ENCODE results near the gene RTN4RL1.

RTN4RL1 gene, protein sequence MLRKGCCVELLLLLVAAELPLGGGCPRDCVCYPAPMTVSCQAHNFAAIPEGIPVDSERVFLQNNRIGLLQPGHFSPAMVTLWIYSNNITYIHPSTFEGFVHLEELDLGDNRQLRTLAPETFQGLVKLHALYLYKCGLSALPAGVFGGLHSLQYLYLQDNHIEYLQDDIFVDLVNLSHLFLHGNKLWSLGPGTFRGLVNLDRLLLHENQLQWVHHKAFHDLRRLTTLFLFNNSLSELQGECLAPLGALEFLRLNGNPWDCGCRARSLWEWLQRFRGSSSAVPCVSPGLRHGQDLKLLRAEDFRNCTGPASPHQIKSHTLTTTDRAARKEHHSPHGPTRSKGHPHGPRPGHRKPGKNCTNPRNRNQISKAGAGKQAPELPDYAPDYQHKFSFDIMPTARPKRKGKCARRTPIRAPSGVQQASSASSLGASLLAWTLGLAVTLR

DNA sequence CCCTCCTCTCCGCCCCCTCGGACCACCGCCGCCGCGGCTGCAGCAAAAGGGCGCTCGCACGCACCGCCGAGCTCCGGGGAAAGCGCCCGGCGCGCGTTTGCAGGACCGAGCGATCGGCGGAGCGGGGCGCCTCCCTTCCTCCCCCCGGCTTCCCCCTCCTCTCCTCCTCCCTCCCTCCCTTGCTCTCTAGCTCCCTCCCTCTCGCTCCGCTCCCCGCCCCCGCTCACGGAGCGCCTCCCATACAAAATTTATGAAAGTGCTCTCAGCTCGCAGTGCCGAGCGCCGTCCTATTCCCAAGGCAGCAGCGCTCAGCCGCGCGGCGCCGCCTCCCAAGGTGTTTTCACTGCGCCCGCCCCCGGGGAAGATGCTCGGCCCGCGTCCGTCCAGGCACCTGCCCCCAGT, at the start of gene RTN4RL1:
TSS of gene RTN4RL1 (minus strand) at position 115 of the 402 bp plus-strand sequence. CDS start 469 bp downstream, outside the sequence.
- in situ Hi-C loops (cut with HindIII; ENCODE audit: low sequenced_read_pairs), result no loop called here

DNA sequence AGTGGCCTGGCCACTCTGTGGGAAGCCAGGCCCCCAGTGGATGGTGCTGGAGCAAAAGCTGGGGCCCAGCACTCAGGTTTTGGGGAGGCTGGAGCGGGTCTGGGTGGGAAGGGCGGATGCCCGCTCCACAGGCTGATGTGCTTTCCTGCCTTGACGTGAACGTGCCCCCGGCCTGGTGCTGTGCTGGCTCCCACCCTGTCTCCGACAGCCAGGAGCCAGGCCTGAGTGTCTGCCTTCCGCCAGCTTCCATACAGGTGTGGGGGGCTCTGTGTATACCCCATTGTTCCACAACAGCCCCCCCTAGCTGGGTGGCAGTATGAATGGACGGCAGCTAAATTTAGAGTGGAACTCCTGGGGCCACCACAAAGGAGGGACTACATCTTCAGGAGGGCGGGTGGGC, 49.8 kb upstream of the RTN4RL1 start:
- in situ Hi-C loops (cut with HindIII; ENCODE audit: low sequenced_read_pairs), result no loop called here

DNA sequence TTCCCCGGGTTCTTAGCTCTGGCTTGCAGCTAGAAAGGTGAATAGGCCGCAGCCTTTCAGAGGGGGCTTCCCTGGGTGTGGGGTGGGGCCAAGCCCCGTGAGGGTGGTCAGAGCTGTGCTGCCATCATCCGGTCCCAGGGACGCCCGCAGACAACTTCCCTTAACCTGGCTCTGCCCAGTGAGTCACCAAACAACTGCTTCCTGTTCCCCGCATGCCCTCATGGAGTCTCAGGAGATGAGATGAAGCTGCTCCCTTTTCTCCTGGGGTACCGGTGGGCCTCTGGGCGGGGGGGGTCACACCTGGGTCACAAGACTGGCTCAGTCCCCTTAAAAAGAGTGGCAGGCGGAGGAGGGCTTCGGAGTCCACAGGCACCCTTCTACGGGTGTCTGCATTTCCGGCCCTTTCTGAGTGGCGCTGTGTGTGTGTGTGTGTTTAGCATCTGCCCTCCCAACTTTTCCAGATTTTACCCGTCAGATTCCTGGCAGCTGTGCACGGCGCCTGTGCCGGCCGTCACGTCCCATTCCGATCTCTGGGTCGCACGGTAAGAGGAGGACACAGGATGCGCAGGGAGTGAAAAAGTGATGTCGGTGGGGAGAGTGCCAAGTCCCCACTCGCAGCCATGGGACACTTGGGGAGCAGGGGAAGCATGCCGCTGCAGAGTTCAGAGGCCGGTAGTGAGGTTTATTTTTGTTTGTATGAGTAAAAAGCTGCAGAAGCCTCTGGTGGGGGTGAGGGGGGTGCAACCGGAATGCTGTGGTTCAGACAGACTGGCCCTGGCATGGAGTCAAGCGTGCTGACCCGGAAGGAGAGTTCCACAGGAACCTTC, 46.5 kb upstream of the RTN4RL1 start:
- in situ Hi-C loops (cut with HindIII; ENCODE audit: low sequenced_read_pairs), result no loop called here

DNA sequence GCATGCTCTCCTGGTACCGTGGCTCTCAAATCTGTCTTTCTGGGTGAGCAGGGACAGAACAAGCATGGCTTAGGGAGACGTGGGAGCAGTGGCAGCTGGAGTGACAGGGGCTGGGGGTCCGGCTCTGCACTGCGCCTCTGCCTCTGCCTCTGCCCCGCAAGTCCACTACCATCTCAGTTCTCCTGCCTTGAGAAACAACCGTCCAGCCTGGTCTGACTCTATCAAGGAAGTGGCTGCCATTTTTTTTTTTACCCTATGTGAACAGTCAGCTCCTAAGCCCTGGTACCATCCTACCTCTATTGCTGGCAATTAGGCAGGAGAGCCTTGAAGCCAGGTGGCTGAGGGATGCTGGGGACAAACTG, 45.9 kb upstream of the RTN4RL1 start:
- in situ Hi-C loops (cut with HindIII; ENCODE audit: low sequenced_read_pairs), result no loop called here

DNA sequence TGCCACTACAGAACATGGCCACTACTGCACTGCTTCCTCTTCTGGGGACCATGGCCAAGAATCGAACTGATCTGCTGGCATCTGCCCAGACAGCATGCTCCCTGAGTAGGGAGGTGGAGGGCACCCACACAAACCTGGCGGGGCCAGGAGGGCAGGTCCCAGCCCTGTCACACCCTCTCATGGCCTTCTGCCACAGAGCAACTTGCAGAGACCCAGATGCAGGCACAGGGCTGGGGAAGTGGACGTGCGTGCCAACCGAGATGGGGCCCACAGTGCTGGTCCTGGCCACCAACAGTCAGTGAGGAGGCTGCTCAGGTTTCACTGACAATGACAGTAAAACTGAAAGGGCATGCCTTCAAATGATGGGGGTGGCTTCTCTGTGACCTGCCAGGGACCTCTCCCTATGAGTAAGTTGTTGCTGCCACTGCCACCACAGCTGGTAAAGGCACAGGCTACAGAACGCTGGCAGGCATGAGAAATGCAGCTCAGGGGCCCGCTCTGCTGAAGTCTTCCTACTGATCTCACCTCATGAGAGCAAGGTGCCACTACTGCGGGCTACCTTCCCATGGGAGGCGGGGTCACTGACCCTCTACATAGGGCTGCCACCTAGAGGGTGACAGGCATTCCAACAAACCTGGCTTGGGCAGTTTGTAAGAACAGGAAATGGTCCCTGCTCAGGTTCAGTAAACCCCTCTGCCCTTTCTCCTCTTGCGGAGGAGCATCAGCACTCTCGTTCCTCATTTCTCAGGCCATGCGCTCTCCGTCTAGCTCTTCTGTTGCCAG, 45.3 kb upstream of the RTN4RL1 start:
- in situ Hi-C loops (cut with HindIII; ENCODE audit: low sequenced_read_pairs), result no loop called here

DNA sequence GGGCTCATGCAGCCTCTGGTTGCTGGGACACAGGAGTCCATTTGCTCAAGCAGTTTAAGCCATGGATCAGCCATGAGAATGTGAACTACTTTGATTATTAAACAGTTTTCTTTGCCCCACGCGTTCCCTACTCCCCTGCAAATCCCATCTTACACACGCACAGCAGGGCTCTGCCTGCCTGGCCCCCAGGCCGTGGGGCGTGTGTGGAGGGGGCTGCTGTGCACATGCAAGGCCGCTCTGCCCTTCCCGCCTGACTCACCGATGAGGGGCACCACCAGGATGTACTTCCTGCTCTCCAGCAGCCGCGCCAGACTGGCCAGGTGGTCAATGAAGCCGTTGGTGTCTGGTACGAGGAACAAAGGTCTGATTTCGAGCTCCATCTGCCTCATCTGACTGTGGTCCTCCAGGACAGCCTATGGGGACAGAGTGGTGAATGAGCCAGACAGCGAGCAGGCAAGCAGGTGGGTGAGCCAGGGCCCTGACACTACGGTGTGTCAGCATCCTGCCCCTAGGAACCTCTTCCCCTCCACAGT, 43.5 kb upstream of the RTN4RL1 start:
- in situ Hi-C loops (cut with HindIII; ENCODE audit: low sequenced_read_pairs), result no loop called here

DNA sequence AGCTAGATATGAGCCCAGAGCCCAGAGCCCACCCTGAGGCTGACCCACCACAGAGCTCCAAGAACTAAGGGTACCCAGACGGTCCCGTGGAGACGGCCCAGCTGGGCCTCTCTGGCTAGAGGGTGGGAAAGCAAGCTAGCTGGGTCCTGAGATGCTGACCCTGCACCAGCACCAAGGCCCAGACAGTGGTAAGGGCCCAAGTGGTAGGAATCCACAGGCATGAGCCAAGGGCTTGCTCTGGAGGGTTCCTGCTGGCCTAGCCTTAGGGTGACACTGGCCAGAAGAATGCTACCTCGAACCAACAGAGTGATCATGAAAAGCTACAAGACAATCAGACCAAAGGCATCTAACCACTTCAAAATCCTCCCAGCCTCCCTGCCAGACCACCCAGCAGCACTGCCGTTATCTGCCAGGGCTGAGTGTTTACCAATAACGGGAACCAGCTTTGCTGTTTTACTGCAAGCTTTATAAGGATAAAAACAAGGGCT, 42.9 kb upstream of the RTN4RL1 start:
- in situ Hi-C loops (cut with HindIII; ENCODE audit: low sequenced_read_pairs), result no loop called here

DNA sequence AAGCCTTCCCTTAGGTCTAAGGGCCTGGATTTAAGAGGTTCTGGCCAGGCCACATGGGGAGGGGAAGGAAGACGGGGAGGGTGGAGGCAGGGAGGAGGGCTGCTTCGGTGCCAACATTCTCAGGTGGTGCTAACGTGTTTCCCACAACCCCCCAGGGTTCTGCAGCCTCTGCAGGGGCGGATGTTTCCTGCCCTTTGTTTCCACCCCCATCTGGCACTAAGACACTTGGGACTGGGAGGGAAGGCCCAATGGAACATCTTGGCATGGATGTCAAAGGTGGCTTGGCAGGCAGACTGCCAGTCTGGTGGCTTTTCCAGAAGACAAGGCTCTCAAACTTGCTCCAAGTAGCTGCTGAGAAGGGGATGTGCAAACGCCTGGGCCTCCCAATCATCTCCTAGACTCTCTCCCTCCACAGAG, 42.5 kb upstream of the RTN4RL1 start:
- in situ Hi-C loops (cut with HindIII; ENCODE audit: low sequenced_read_pairs), result no loop called here

DNA sequence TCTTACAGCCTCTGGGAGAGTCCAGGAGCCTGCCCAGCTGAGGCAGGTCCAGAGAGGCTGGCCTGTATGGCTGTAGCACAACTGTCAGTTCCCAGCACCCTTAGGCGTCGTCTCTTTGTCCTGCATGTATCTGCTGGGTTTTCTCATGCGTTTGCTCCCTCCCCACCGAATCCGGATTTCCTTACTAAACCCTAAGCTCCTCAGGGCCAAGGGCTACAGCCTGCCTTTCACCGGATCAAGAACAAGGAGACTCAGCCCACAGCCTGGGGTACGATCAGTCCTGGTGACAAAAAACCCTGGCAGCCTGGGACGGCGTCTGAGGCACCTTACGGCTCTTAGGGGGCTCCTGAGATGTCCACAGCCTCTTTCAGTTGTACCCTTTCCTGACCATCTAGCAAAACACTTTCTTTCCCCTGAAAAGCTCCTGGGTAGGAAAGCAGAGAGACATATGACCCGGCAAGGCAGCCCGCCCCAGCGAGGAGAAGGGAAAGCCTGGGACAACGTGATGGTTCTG, 42.0 kb upstream of the RTN4RL1 start:
- in situ Hi-C loops (cut with HindIII; ENCODE audit: low sequenced_read_pairs), result no loop called here

DNA sequence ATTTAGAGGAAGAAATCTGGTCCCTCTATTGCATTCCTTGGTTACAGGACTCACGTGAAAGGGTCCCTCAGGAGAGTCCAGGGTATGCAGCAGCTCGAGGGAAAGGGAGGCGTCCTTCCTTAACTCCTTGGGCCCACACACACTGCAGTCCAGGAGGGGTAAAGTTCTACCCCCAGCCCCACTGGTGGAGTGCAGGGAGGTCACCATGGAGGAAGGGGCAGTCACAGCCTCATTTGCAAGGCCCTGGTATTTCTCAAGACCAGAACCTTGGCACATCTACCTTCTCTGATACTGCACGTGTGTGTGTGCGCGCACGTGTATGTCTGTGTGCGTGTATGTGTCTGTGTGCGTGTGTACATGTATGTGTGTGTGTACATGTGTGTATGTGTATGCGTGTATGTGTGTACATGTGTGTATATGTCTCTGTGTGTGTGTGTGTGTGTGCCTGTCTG, 40.8 kb upstream of the RTN4RL1 start:
- in situ Hi-C loops (cut with HindIII; ENCODE audit: low sequenced_read_pairs), result no loop called here

DNA sequence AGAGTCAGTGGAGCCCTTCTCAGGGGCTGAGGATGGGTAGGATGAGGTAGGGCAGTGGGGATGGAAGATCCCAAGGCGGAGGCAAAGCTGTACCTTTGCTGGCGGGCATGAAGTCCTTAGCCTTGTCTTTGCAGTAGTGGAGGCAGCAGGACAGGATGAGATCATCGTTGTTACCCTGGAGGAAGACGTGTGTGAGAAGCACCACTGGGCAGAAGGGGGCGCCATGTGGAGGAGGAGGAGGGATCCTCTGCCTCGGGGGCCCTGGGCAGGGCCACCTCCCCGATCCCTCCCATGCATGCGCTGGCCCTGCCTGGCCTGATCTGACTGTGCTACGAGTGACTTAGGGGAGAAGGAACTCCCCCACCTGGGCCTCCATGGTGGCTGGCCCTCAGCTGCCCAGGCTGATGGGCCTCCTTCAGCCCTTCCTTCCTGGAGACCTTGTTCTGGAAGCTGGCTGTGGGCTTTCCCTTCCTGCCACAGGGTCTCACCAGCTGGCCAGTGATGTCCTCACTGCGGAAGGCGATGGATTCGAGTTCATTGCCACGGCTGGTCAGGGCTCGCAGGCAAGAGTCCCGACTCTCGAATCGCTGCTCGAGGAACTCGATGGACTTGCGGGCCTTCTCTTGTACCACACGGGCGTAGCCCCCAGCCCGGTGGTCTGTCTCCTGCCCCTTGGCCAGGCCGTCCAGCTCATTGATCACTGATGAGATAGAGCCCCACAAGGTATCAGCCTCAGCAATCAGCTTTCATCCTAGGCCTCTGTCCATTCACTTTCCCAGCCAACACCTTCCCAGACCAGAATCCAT, 40.0 kb upstream of the RTN4RL1 start:
- in situ Hi-C loops (cut with HindIII; ENCODE audit: low sequenced_read_pairs), result no loop called here

DNA sequence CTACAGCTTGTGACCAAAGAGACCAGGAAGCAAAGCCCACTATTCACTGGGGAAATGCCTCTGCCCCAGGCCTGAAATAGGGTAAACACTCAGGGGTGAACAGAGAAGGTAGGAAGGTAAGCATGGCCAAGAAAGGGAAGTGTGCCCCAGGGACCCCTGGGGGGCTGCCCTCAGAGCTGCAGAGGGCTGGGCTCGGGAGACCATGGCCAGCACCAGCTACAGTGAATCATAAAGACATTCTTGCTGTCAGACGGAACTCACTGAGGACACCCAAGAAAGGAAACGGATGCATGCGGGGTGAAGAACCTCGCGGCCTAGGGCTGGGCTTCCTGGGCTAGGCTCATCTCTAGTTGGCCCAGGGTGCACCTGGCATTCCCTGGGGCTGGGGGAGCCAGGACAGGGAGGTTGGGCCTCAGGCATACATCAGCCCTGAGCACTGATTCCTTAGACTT, 39.4 kb upstream of the RTN4RL1 start:
- in situ Hi-C loops (cut with HindIII; ENCODE audit: low sequenced_read_pairs), result no loop called here

DNA sequence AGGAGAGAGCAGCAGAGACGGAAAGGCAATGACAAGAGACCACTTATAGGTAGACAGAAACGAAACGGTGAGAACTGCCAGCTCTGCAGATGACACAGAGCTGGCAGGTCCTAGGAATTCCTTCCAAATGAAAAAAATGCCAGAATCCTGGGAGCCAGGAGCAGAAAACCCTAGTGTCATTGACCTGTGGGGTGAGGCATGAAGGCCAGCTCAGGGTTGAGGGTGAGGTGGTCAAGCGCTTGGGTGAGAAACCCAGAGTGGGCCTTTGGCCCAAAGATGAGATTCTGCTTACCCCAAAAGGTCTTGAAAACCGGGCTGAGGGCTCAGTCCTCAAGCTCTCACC, 39.0 kb upstream of the RTN4RL1 start:
- in situ Hi-C loops (cut with HindIII; ENCODE audit: low sequenced_read_pairs), result no loop called here

DNA sequence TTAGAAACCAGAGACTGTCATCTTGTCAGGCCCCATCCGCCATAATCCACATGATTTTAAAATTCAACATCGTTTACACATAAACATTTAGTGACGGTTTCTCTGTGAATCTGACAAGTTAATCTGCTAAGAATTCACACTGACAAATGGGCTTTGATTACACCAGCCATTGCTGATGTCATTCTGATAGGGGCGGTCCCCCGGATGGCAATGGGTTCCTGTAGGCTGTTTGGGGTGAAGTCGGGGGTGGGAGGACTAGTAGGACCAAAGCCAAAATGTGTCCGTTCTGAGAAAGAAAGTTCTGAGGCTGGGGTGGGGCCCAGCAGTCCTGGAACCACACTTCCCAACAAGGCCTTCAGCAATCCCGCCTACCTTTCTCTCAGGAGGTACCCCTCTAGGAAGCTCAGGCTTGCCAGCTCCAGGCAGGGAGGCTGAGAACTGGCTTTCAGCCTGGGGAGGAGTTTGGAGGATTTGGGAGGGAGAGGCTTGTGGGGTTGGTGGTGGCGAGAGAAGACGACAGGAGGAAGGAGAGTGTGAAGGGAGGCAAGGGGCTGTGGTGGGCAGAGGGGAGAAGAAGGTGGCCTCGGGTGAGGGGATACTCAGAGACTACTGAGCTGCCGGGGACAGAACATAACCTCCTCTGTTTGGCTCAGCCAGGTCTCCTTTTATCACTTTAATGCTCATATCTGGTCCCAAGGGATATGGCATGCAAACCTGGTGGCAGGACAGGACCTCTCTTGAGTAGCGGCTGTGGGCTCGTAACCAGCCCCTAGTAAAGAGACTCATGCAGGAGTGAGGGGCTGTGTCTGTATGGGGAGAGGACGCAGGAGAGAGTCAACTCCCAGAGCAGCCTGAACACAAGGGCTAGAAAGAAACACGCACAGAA, 38.4 kb upstream of the RTN4RL1 start:
- in situ Hi-C loops (cut with HindIII; ENCODE audit: low sequenced_read_pairs), result no loop called here

DNA sequence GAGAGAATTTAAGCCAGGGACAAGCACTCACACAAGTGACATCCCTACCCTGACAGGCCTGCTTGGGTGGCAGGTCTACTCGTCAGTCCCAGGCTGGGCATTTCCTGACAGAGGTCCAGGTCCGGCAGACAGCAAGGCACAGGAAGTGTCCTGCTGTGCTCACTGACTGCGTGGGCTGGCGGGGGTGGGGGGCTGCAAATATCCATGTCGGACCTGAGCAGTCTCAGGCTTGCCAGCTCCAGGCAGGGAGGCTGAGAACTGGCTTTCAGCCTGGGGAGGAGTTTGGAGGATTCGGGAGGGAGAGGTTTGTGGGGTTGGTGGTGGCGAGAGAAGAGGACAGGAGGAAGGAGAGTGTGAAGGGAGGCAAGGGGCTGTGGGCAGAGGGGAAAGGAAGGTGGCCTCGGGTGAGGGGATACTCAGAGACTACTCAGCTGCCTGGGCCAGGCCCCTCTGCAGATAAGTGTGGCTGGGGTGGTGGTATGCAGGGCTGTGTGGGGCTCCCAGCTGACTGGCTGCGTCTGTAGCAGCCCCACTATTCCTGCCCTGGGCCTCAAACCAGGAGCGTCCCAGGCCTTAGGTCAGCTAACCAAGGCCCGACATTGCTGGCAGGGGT, 37.5 kb upstream of the RTN4RL1 start:
- in situ Hi-C loops (cut with HindIII; ENCODE audit: low sequenced_read_pairs), result no loop called here

DNA sequence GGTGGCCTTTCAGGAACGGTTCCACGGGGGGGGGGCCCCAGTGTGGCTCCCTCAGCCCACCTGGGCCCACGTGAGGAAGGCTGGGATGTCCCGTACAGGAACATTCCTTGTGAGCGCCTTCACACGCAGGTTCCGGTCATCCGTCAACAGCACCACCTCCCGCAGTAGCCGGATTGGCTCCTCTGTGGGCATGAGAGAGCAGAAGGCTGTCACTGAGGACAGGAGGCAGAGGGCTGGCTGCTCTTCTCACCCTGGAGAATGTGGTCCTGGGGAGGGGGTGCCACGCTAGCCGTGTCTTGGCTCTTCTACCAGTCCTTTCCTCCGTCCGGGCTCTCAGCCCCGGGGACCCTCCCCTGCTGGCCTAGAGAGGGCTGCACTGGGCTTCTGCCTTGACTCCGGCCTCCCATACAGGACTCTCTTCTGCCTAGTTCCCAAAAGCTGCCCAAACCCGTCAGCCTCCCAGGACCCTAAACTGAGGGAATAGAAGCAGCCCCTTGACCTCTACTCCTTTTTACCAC, 36.4 kb upstream of the RTN4RL1 start:
- in situ Hi-C loops (cut with HindIII; ENCODE audit: low sequenced_read_pairs), result no loop called here

DNA sequence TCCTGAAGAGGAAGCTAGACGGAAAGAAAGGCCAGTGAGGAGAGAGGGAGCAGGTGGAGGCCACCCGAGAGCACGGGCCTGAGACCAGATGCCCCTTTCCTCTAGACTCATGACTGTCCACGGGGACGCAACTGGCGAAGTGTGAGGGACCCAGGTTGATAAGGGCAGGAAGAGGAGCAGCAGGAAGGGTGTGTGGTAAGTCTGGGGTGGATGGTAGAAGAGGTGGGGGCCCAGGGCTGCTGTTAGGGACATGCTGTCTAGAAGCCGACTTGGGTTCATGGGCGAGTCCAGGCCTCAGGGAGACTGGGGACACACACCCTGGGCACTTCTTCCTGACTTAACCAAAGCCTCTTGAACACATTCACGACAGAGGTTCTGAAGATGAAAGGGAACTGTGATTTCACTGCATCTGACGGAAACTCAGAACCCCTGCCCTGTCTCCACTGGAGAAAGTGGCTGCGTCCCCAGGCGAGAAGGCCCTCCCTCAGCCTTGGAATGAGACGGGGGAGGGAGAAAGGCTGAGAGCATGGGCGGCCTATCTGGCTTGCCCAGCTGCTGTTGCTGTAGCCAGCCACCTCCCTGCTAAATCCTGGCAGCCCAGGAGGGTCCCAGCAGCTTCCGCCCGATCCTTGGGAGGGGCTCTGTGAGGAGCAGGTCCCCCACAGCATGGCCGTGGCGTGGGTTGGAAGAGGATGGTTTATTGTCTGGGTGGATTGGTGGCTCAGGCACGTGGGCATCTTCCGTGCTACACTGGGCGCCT, 35.7 kb upstream of the RTN4RL1 start:
- in situ Hi-C loops (cut with HindIII; ENCODE audit: low sequenced_read_pairs), result no loop called here

DNA sequence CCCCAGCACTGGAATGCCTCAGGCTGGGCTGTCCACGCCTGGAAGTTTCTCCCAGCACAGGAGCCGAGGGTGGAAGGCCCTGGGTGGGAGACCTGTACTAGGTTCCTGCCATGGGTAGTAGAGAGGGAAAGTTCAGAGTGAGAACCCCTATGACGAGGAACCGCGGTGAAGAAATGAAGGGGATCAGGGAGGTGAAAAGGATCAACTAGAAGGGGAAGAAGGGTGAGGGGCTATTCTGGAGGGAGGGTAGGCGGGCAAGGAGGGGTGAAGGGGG, 35.2 kb upstream of the RTN4RL1 start:
- in situ Hi-C loops (cut with HindIII; ENCODE audit: low sequenced_read_pairs), result no loop called here
